Chondrocyte (in vitro differentiated cells): ENCODE data around the gene ZNF117. TPM values are rescaled to one million over a fixed set of nuclear protein-coding genes. Genes with fewer than 3 reads are reported as not detected.
"Not testable (repeated sequence)": the region's sequence is repeated elsewhere in the genome, so short reads cannot be mapped to it uniquely, and the experiment has no call there.

Experiments
- DNase-seq: peaks from one replicate; pipeline ENCODE4 v3.0.0; 2021; ENCODE audit warnings: mixed read lengths, low spot score
- H3K27ac Mint-ChIP-seq: one replicate; pipeline ENCODE4 v1.8.0; 2021; ENCODE audit warnings: mild to moderate bottlenecking, moderate library complexity, mixed read lengths; ENCODE audit not compliant: unreplicated experiment
- H3K27me3 Mint-ChIP-seq: 2 replicates; pipeline ENCODE4 v1.8.0; 2021; ENCODE audit warnings: low read depth, mixed read lengths
- H3K36me3 Mint-ChIP-seq: 2 replicates; pipeline ENCODE4 v1.8.0; 2021; ENCODE audit warnings: low read depth, mixed read lengths
- H3K4me1 Mint-ChIP-seq: 2 replicates; pipeline ENCODE4 v1.8.0; 2021; ENCODE audit warnings: low read depth, mild to moderate bottlenecking, mixed read lengths
- H3K4me3 Mint-ChIP-seq: one replicate; pipeline ENCODE4 v1.8.0; 2021; ENCODE audit warnings: mild to moderate bottlenecking, moderate library complexity, mixed read lengths; ENCODE audit not compliant: unreplicated experiment
- H3K9me3 Mint-ChIP-seq: 2 replicates; pipeline ENCODE4 v1.8.0; 2021; ENCODE audit warnings: low read depth, mixed read lengths
- long read RNA-seq: library from polyadenylated mRNA; stranded (forward); transcript quantifications from one replicate; pipeline ENCODE4 v2.0.0, GENCODE V29; 2021
- total RNA-seq: library from RNA; stranded (reverse); gene quantifications from 3 replicates; pipeline ENCODE4 v1.2.1, GENCODE V29; 2021
- TF ChIP-seq, protein P1 (sequence below): fragments of 200-600 bp; sonication (generic); IDR thresholded peaks from 2 replicates; pipeline ENCODE4 v1.5.0; 2021; ENCODE audit warnings: antibody characterized with exemption, mild to moderate bottlenecking, moderate library complexity

ZNF117 gene
- total RNA-seq, result 4.7 to 12.0 TPM (median 6.9 TPM) in 3 replicates
- long read RNA-seq, partial matches to known transcripts, result 0 of 2 reads
- long read RNA-seq, other reads (novel, unspliced or antisense), result 2 of 2 reads

DNA sequence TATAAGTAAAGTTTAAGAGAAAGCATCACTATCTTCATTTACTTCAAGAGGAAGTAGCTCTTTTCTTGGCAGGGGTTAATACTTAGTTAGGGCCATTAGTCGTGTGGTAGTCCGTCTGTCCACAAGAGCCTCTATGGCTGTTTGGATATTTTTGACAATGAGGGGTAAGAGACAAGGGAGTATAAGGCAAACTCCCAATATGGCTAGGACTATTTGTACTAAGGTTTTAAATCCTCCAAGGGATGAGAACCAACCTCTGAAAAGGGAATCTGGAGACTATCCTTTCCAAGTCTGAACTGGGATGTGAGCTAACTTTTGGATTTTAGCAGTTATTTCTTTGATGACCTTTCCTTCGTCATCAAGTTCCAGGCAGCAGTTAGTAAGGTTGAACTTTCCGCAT, at the start of gene ZNF117:
TSS of gene ZNF117 (minus strand) at position 101 of the 400 bp plus-strand sequence.
- no peaks in the 10 kb centered on the region for H3K4me1 Mint-ChIP-seq
- TF ChIP-seq, protein P1, sequence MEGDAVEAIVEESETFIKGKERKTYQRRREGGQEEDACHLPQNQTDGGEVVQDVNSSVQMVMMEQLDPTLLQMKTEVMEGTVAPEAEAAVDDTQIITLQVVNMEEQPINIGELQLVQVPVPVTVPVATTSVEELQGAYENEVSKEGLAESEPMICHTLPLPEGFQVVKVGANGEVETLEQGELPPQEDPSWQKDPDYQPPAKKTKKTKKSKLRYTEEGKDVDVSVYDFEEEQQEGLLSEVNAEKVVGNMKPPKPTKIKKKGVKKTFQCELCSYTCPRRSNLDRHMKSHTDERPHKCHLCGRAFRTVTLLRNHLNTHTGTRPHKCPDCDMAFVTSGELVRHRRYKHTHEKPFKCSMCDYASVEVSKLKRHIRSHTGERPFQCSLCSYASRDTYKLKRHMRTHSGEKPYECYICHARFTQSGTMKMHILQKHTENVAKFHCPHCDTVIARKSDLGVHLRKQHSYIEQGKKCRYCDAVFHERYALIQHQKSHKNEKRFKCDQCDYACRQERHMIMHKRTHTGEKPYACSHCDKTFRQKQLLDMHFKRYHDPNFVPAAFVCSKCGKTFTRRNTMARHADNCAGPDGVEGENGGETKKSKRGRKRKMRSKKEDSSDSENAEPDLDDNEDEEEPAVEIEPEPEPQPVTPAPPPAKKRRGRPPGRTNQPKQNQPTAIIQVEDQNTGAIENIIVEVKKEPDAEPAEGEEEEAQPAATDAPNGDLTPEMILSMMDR, result no peak
- no peaks in the 10 kb centered on the region for H3K27me3 Mint-ChIP-seq
- H3K36me3 Mint-ChIP-seq, result peaks cover 66% of the 10 kb centered on the region
- H3K27ac Mint-ChIP-seq, result no peak within 1 kb of the TSS
- H3K9me3 Mint-ChIP-seq, result peaks cover 77% of the 10 kb centered on the region
- H3K4me3 Mint-ChIP-seq, result no peak within 1 kb of the TSS
- DNase-seq, result no peak

DNA sequence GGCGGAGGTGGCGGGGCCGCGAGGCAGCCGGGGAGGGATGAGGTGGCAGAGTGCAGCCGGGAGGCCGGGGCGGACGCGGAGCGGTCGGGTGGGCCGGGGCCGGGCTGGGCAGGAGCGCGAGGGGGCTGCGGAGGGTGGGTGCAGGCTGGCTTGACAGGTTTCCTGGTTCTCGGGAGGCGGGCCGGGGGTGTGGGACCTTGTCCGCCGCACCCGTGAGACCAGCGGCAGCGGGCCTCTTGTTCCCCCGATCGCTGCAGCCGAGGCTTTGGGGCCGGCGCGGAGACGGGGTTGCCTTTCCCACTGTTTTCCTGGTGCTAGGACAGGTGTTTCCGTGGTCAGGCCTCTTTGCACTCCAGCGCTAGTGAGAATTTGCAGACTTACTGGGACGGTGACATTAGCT, 47.9 kb upstream of the ZNF117 start:
- Mint-ChIP-seq H3K27ac (peak overlapping the region; percentile 69), H3K4me1 (peaks cover 16% of the 10 kb centered on the region), H3K4me3 (peak overlapping the region; percentile 79)
- H3K36me3 Mint-ChIP-seq, H3K9me3 Mint-ChIP-seq, H3K27me3 Mint-ChIP-seq, DNase-seq: not testable (repeated sequence)

DNA sequence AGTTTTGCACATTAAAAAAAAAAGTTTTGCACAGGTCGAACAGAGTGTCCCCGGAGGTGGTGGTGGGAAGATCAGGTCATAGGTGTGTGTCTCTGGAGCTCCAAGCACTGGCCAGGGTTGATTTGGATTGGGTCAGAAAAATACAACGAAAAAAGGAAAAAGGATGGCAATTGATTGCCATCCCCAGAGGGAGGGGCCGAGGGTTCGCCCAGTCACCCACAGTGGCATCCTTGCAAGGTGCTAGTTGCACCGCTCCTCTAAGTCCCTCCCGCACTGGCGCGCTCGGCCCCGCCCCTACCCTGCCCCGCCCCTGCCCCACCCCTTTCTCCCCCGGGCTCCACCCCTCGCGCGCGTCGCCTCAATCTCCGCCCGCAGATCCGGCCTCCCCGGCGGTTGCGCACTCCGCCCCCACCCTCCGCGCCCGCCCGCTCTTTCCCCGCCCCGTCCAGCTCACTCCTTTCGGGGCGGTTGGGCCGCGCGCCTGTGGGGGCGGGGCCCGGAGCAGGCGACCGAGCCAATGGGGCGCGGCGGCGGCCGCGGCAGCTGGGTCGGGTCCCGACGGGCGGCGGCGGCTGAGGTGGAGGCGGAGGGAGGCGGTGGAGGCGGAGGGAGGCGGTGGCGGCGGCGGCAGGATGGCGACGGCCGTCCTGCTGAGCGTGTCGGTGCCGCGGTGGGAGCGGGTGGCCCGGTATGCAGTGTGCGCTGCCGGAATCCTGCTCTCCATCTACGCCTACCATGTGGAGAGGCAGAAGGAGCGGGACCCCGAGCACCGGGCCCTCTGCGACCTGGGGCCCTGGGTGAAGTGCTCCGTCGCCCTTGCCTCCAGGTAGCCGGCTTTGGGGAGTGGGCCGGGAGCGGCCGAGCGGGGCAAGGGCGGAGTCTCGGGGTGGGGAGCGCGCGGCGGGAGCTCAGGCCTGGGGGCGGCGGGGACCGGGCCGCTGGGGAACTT, 47.2 kb upstream of the ZNF117 start:
- Mint-ChIP-seq H3K27ac (peak overlapping the region; percentile 78), H3K9me3 (no peaks in the 10 kb centered on the region), H3K27me3 (no peaks in the 10 kb centered on the region)

DNA sequence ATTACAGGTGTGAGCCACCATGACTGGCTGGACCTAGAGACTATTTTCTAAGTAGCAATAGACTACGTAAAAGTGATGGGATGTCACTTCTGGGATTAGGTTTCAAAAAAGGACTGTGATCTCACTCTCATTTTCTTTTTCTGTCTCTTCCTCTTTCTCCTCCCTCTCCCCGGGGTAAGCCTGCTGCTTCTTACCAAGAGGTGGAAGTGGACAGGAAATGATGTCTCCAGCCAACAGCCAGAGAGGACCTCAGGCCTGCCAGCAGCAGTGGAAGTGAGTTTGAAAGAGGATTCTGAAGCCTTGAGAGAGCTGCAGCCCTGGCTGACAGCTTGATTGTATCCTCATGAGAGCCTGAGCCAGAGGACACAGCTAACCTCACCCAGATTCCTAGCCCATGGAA, 45.7 kb upstream of the ZNF117 start:
- not testable (repeated sequence) for H3K27ac Mint-ChIP-seq, H3K27me3 Mint-ChIP-seq, H3K4me3 Mint-ChIP-seq, H3K9me3 Mint-ChIP-seq, H3K36me3 Mint-ChIP-seq, DNase-seq
- peaks cover 16% of the 10 kb centered on the region for H3K4me1 Mint-ChIP-seq

More for the DNA sequence above, 47.2 kb upstream of the ZNF117 start:
- TF ChIP-seq, protein P1, result peak; percentile 26
- DNase-seq, result peak; percentile 96
- peak overlapping the region; percentile 73 for H3K4me3 Mint-ChIP-seq
- no peaks in the 10 kb centered on the region for H3K36me3 Mint-ChIP-seq
- peaks cover 16% of the 10 kb centered on the region for H3K4me1 Mint-ChIP-seq

DNA sequence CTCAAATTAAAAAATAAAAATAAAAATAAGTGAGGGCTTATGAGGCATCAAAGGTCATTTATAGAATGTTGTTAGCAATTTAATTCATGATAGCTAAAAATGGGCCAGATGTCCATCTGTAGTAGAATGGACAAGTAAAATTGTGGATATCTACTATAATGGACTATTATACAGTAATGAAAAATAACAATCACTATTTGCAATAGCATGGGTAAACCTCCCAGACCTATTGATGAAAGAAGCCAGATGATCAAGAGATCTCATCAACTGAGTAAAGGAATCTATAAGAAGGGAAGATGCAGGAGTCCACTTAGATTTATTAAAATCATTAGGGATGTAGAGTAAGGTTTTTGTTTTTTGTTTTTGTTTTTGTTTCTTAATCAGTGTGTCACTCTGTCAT, 44.6 kb upstream of the ZNF117 start:
- not testable (repeated sequence) for H3K4me3 Mint-ChIP-seq, H3K36me3 Mint-ChIP-seq, DNase-seq, H3K27me3 Mint-ChIP-seq, H3K9me3 Mint-ChIP-seq, H3K27ac Mint-ChIP-seq
- H3K4me1 Mint-ChIP-seq, result peaks cover 16% of the 10 kb centered on the region

DNA sequence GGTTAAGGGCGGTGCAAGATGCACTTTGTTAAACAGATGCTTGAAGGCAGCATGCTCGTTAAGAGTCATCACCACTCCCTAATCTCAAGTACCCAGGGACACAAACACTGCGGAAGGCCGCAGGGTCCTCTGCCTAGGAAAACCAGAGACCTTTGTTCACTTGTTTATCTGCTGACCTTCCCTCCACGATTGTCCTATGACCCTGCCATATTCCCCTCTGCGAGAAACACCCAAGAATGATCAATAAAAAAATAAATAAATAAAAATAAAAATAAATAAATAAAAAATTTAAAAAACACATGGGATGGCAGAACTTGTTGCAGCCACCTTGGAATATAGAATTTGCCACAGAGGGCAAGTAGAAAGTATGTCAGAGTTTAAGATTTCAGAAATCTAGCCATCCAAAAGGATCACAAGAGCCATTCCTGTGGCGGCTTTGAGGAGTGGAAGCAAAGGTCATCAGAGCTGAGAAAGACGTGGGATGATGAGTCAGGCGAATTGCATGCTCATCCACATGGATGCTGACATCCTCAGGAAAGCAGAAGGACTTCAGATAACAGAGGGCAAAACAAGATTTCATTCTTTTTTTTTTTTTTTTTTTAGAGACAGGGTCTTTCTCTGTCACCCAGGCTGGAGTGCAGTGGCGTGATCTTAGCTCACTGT, 43.4 kb upstream of the ZNF117 start:
- H3K27me3 Mint-ChIP-seq, DNase-seq, H3K4me1 Mint-ChIP-seq, H3K36me3 Mint-ChIP-seq, H3K27ac Mint-ChIP-seq, H3K4me3 Mint-ChIP-seq, H3K9me3 Mint-ChIP-seq: not testable (repeated sequence)

DNA sequence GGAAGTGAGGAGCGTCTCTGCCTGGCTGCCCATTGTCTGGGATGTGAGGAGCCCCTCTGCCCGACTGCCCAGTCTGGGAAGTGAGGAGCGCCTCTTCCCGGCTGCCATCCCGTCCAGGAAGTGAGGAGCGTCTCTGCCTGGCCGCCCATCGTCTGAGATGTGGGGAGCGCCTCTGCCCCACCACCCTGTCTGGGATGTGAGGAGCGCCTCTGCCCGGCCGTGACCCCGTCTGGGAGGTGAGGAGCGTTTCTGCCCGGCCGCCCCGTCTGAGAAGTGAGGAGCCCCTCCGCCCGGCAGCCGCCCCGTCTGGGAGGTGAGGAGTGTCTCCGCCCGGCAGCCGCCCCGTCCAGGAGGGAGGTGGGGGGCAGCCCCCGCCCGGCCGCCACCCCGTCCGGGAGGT, 42.6 kb upstream of the ZNF117 start:
- H3K27me3 Mint-ChIP-seq, H3K36me3 Mint-ChIP-seq, DNase-seq, H3K4me3 Mint-ChIP-seq, H3K4me1 Mint-ChIP-seq, H3K9me3 Mint-ChIP-seq, H3K27ac Mint-ChIP-seq: not testable (repeated sequence)

DNA sequence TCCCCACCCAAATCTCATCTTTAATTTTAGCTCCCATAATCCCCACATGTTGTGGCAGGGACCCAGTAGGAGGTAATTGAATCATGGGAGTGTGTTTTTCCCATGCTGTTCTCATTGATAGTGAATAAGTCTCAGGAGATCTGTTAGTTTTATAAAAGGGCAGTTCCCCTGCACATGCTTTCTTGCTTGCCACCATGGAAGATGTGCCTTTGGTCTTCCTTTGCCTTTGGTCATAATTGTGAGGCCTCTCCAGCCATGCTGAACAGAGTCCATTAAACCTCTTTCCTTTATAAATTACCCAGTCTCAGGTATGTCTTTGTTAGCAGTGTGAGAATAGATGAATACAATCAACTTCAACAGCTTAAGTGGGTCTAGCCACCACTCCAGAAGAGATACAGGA, 34.2 kb upstream of the ZNF117 start:
- not testable (repeated sequence) for H3K36me3 Mint-ChIP-seq, H3K9me3 Mint-ChIP-seq, H3K27ac Mint-ChIP-seq, DNase-seq, H3K4me1 Mint-ChIP-seq, H3K4me3 Mint-ChIP-seq, H3K27me3 Mint-ChIP-seq

DNA sequence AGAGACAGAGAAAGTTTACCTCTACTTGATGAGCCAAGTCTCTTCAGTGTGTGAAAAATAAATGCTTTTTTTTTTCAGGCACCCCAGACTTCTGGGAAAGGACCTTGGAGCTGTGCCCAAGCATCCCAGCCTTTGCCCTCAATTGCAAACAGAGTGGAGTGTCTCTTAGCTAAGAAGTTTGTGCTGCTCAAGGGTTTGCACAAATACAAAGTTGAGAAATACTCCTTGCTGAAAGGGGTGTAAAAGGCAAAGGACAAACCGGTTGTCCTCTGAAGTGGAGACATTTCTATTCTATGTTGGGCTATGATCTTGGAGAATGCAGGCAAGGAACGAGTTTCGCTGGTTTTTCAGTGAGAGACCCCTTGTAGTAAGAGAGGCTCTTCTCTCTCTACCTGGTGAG, 30.1 kb upstream of the ZNF117 start:
- H3K4me1 Mint-ChIP-seq, H3K36me3 Mint-ChIP-seq, H3K4me3 Mint-ChIP-seq, H3K27me3 Mint-ChIP-seq, H3K9me3 Mint-ChIP-seq, H3K27ac Mint-ChIP-seq, DNase-seq: not testable (repeated sequence)

DNA sequence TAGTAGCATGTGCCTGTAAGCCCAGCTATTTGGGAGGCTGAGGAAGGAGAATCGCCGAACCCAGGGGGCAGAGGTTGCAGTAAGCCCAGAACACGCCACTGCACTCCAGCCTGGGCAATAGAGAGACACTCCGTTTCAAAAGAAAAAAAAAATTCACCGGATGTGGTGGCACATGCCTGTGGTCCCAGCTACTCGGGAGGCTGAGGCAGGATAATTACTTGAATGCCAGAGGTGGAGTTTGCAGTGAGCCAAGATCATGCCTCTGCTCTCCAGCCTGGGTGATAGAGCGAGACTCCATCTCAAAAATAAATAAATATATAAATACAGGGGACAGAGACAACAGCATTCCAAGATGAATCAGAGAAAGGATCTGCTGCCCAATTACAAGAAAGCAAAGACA, 19.0 kb upstream of the ZNF117 start:
- H3K36me3 Mint-ChIP-seq, H3K4me3 Mint-ChIP-seq, H3K27ac Mint-ChIP-seq, DNase-seq, H3K27me3 Mint-ChIP-seq, H3K9me3 Mint-ChIP-seq: not testable (repeated sequence)
- H3K4me1 Mint-ChIP-seq, result peaks cover 15% of the 10 kb centered on the region
